Measurements from ENCODE around the gene TREX2.

Gene TREX2

DNA sequence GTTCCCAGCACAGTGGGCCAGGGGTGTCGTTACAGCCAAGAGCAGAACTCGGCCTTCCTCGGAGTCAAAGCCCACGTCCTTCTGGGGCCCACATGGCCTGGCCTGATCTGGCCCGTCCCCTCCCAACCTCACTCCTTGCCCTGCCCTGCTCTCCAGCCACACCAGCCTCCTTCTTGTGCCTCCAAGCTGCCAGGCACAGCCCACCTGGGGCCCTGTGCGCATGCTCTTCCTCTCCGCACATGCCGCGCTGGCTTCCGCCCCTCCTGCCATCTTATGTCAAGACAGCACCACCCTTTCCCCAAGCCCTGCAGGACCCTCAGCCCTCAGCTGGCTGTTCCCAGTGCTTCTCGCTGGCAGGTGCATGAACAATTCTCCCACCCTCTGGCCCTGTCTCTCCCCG lies 17.7 kb upstream of the TREX2 start:
- Histone ChIP-seq H3K4me3 (no peak overlapping the region), H3K36me3 (ENCODE audit: insufficient read depth, low read length) (peaks cover 2% of the 10 kb centered on the region; the same call in 1 of the 2 replicates), H3K9ac (ENCODE audit: insufficient read length) (no peak overlapping the region), H3K9me3 (ENCODE audit: low read depth, low read length) (no peaks in the 10 kb centered on the region), H3K27ac (no peak overlapping the region)
- no peak for DNase-seq (ENCODE audit: low read depth, low spot score)
- no peak for TF ChIP-seq POLR2AphosphoS5 (IDR thresholded peaks at IDR 0.05; ENCODE audit: borderline replicate concordance, low read depth, low read length)
- no peak for TF ChIP-seq FOXP2 (optimal IDR thresholded peaks at IDR 0.05; ENCODE audit: control extremely low read depth, extremely low read length, insufficient read depth)
- no peak for TF ChIP-seq EZH2 (IDR thresholded peaks at IDR 0.05)

GRCh38 chrX:153463031-153463430 lies 17.2 kb upstream of the TREX2 start:
- Histone ChIP-seq H3K9ac (ENCODE audit: insufficient read length) (no peak overlapping the region), H3K9me3 (ENCODE audit: low read depth, low read length) (no peaks in the 10 kb centered on the region), H3K27ac (no peak overlapping the region), H3K36me3 (ENCODE audit: insufficient read depth, low read length) (peaks cover 2% of the 10 kb centered on the region; the same call in 1 of the 2 replicates), H3K4me3 (no peak overlapping the region)
- no peak for DNase-seq (ENCODE audit: low read depth, low spot score)
- no peak for TF ChIP-seq POLR2AphosphoS5 (IDR thresholded peaks at IDR 0.05; ENCODE audit: borderline replicate concordance, low read depth, low read length)
- no peak for TF ChIP-seq EZH2 (IDR thresholded peaks at IDR 0.05)
- no peak for TF ChIP-seq FOXP2 (optimal IDR thresholded peaks at IDR 0.05; ENCODE audit: control extremely low read depth, extremely low read length, insufficient read depth)

DNA sequence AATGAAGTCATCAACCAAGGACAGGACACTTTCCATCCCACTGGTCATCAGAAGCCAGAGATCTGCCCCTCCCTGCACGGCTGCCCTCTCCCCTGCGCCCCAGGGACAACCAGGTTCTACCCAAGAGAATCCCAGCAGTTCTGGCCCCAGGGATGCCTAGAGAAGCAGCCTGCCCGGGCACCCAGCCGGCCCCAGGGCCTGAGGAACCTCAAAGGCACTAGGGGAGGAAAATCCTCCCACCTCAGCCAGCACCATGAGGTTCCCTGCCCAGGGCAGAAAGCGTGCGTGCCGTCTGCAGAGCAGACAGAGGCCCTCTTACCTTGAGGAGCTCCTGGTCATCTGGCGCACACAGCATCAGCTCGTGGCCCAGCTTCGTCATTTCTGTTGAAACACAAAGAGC lies 16.4 kb upstream of the TREX2 start:
- Histone ChIP-seq H3K36me3 (ENCODE audit: insufficient read depth, low read length) (peaks cover 2% of the 10 kb centered on the region; the same call in 1 of the 2 replicates), H3K9me3 (ENCODE audit: low read depth, low read length) (no peaks in the 10 kb centered on the region), H3K9ac (ENCODE audit: insufficient read length) (no peak overlapping the region), H3K27ac (no peak overlapping the region), H3K4me3 (no peak overlapping the region)
- DNase-seq (ENCODE audit: low read depth, low spot score), result no peak
- TF ChIP-seq FOXP2 (optimal IDR thresholded peaks at IDR 0.05; ENCODE audit: control extremely low read depth, extremely low read length, insufficient read depth) (no peak), EZH2 (IDR thresholded peaks at IDR 0.05) (no peak), POLR2AphosphoS5 (IDR thresholded peaks at IDR 0.05; ENCODE audit: borderline replicate concordance, low read depth, low read length) (no peak)

- Histone ChIP-seq H3K4me3 (no peak overlapping the region), H3K9me3 (ENCODE audit: low read depth, low read length) (no peaks in the 10 kb centered on the region), H3K36me3 (ENCODE audit: insufficient read depth, low read length) (peaks cover 4% of the 10 kb centered on the region; the same call in 1 of the 2 replicates), H3K9ac (ENCODE audit: insufficient read length) (no peak overlapping the region), H3K27ac (no peak overlapping the region)
- TF ChIP-seq POLR2AphosphoS5 (IDR thresholded peaks at IDR 0.05; ENCODE audit: borderline replicate concordance, low read depth, low read length) (no peak), FOXP2 (optimal IDR thresholded peaks at IDR 0.05; ENCODE audit: control extremely low read depth, extremely low read length, insufficient read depth) (no peak), EZH2 (IDR thresholded peaks at IDR 0.05) (no peak)
- DNase-seq (ENCODE audit: low read depth, low spot score), result no peak
Observed at GRCh38 chrX:153460826-153461225, 15.0 kb upstream of the TREX2 start.

DNA sequence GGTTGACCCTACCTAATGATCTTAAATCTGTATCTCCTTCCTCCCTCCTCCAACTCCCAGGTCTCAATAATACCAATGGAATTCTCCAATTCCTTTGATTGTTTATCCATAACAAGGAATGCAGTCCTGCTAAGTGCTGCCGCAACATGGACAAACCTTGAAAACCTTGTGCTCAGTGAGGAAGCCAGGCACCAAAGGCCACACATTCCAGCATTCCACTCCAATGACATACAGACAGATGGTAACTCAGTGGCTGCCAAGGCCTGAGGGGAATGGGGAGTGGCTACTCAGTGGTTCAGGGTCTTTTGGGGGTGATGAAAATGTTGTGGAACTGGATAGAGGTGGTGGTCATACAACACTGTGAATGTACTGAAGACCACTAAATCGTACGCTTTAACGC lies 14.1 kb upstream of the TREX2 start:
- Histone ChIP-seq H3K36me3 (ENCODE audit: insufficient read depth, low read length) (peaks cover 6% of the 10 kb centered on the region; the same call in 1 of the 2 replicates), H3K4me3 (no peak overlapping the region), H3K9me3 (ENCODE audit: low read depth, low read length) (no peaks in the 10 kb centered on the region), H3K9ac (ENCODE audit: insufficient read length) (no peak overlapping the region), H3K27ac (no peak overlapping the region)
- TF ChIP-seq POLR2AphosphoS5 (IDR thresholded peaks at IDR 0.05; ENCODE audit: borderline replicate concordance, low read depth, low read length) (no peak), FOXP2 (optimal IDR thresholded peaks at IDR 0.05; ENCODE audit: control extremely low read depth, extremely low read length, insufficient read depth) (no peak), EZH2 (IDR thresholded peaks at IDR 0.05) (no peak)
- DNase-seq (ENCODE audit: low read depth, low spot score), result no peak

GRCh38 chrX:153458476-153458875 lies 12.6 kb upstream of the TREX2 start:
- no peak overlapping the region for H3K4me3 ChIP-seq
- TF ChIP-seq FOXP2 (optimal IDR thresholded peaks at IDR 0.05; ENCODE audit: control extremely low read depth, extremely low read length, insufficient read depth) (no peak), EZH2 (IDR thresholded peaks at IDR 0.05) (no peak), POLR2AphosphoS5 (IDR thresholded peaks at IDR 0.05; ENCODE audit: borderline replicate concordance, low read depth, low read length) (no peak)
- peaks cover 6% of the 10 kb centered on the region; the same call in 1 of the 2 replicates for H3K36me3 ChIP-seq (ENCODE audit: insufficient read depth, low read length)
- H3K27ac ChIP-seq, result no peak overlapping the region
- H3K9me3 ChIP-seq (ENCODE audit: low read depth, low read length), result no peaks in the 10 kb centered on the region
- DNase-seq (ENCODE audit: low read depth, low spot score), result no peak
- H3K9ac ChIP-seq (ENCODE audit: insufficient read length), result no peak overlapping the region

DNA sequence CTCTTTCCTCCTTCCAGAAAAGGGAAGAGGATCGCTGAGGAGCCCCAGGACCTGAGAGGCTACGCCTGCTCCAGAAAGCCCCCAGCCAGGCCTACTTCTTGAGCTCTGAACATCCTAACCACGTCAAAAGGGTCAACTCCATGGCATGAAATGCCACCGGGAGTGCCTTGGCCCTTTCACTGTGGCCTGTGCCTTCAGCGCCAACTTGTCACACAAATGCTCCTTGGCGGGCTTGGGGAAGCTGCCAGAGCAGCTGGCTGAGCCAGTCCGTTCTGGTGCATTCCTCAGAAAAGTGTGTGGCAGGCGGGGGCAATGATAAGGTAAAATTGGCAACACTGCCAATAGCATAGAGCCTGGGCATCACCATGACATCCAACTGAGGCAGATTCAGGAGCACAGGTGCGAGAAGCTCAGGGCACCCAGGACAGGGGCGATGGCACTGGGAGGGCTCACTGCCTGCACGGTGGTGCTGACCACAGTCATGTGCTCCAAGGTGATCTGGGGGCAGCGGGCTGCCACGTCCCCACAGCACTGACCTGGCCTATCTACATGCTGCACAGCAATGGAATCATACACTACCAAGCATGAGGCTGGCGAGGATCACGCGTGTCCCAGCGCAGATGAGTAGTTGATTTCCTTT lies 12.1 kb upstream of the TREX2 start:
- DNase-seq (ENCODE audit: low read depth, low spot score), result no peak
- Histone ChIP-seq H3K9ac (ENCODE audit: insufficient read length) (no peak overlapping the region), H3K27ac (no peak overlapping the region), H3K9me3 (ENCODE audit: low read depth, low read length) (no peaks in the 10 kb centered on the region), H3K4me3 (no peak overlapping the region), H3K36me3 (ENCODE audit: insufficient read depth, low read length) (peaks cover 6% of the 10 kb centered on the region; the same call in 1 of the 2 replicates)
- TF ChIP-seq EZH2 (IDR thresholded peaks at IDR 0.05) (no peak), POLR2AphosphoS5 (IDR thresholded peaks at IDR 0.05; ENCODE audit: borderline replicate concordance, low read depth, low read length) (no peak), FOXP2 (optimal IDR thresholded peaks at IDR 0.05; ENCODE audit: control extremely low read depth, extremely low read length, insufficient read depth) (no peak)

GRCh38 chrX:153457136-153457825 lies 11.4 kb upstream of the TREX2 start:
- H3K9me3 ChIP-seq (ENCODE audit: low read depth, low read length), result no peaks in the 10 kb centered on the region
- no peak for TF ChIP-seq EZH2 (IDR thresholded peaks at IDR 0.05)
- no peak for TF ChIP-seq POLR2AphosphoS5 (IDR thresholded peaks at IDR 0.05; ENCODE audit: borderline replicate concordance, low read depth, low read length)
- no peak for TF ChIP-seq FOXP2 (optimal IDR thresholded peaks at IDR 0.05; ENCODE audit: control extremely low read depth, extremely low read length, insufficient read depth)
- H3K36me3 ChIP-seq (ENCODE audit: insufficient read depth, low read length), result peaks cover 6% of the 10 kb centered on the region; the same call in 1 of the 2 replicates
- no peak overlapping the region for H3K27ac ChIP-seq
- no peak overlapping the region for H3K4me3 ChIP-seq
- no peak for DNase-seq (ENCODE audit: low read depth, low spot score)
- no peak overlapping the region for H3K9ac ChIP-seq (ENCODE audit: insufficient read length)
